Measurements from ENCODE around the gene PPP1R16B.

Gene PPP1R16B

GRCh38 chr20:38896009-38896594 lies 90.6 kb downstream of the PPP1R16B start:
- DNase-seq (ENCODE audit: low read depth), result no peak

- no peak for DNase-seq (ENCODE audit: low read depth)
Measured at GRCh38 chr20:38897267-38897666, 91.8 kb downstream of the PPP1R16B start.

GRCh38 chr20:38900606-38901005 lies 95.1 kb downstream of the PPP1R16B start:
- DNase-seq (ENCODE audit: low read depth), result no peak

- DNase-seq (ENCODE audit: low read depth), result no peak
Measured at GRCh38 chr20:38902601-38903000, 97.1 kb downstream of the PPP1R16B start.

- DNase-seq (ENCODE audit: low read depth), result no peak
Measured at GRCh38 chr20:38903335-38903734, 97.8 kb downstream of the PPP1R16B start.

GRCh38 chr20:38905375-38905774 lies 99.9 kb downstream of the PPP1R16B start:
- DNase-seq (ENCODE audit: low read depth), result no peak

- no peak for DNase-seq (ENCODE audit: low read depth)
Measured at GRCh38 chr20:38907918-38908677, 102.6 kb downstream of the PPP1R16B start.

- no peak for DNase-seq (ENCODE audit: low read depth)
Measured at GRCh38 chr20:38915355-38915754, 109.9 kb downstream of the PPP1R16B start.

- no peak for DNase-seq (ENCODE audit: low read depth)
Measured at GRCh38 chr20:38917657-38918056, 112.2 kb downstream of the PPP1R16B start.

- DNase-seq (ENCODE audit: low read depth), result no peak
Measured at GRCh38 chr20:38918172-38918571, 112.7 kb downstream of the PPP1R16B start.

GRCh38 chr20:38919683-38920082 lies 114.2 kb downstream of the PPP1R16B start:
- DNase-seq (ENCODE audit: low read depth), result no peak

GRCh38 chr20:38920411-38920810 lies 114.9 kb downstream of the PPP1R16B start:
- DNase-seq (ENCODE audit: low read depth), result no peak

GRCh38 chr20:38920851-38921250 lies 115.4 kb downstream of the PPP1R16B start:
- no peak for DNase-seq (ENCODE audit: low read depth)

GRCh38 chr20:38924718-38925117 lies 119.2 kb downstream of the PPP1R16B start:
- no peak for DNase-seq (ENCODE audit: low read depth)

- DNase-seq (ENCODE audit: low read depth), result peak; percentile 94
Measured at GRCh38 chr20:38926142-38926933, 120.8 kb downstream of the PPP1R16B start, which contains the start of gene FAM83D. TSS of gene FAM83D (plus strand) at chr20:38926417. CDS start at chr20:38926443, 26 bp downstream.

GRCh38 chr20:38926934-38927616 lies 121.6 kb downstream of the PPP1R16B start:
- no peak for DNase-seq (ENCODE audit: low read depth)

- DNase-seq (ENCODE audit: low read depth), result no peak
Measured at GRCh38 chr20:38927902-38928578, 122.5 kb downstream of the PPP1R16B start.

GRCh38 chr20:38930242-38930569 lies 124.7 kb downstream of the PPP1R16B start:
- no peak for DNase-seq (ENCODE audit: low read depth)

- no peak for DNase-seq (ENCODE audit: low read depth)
Measured at GRCh38 chr20:38931984-38932383, 126.5 kb downstream of the PPP1R16B start.

- DNase-seq (ENCODE audit: low read depth), result no peak
Measured at GRCh38 chr20:38932457-38933120, 127.1 kb downstream of the PPP1R16B start.

GRCh38 chr20:38934530-38934929 lies 129.0 kb downstream of the PPP1R16B start:
- no peak for DNase-seq (ENCODE audit: low read depth)
